IMR-90 (cell line): ENCODE results near the gene BPIFB2. TPM values are rescaled to one million over a fixed set of nuclear protein-coding genes. Genes with fewer than 3 reads are reported as not detected.

Source experiments
- ATAC-seq: fragments of 200-7000 bp; cut with Tn5 transposase; 2 replicates; pipeline ENCODE4 v1.9.1; 2020; ENCODE audit warnings: low read depth, mild to moderate bottlenecking, moderate library complexity
- BruUV-seq: library from RNA; stranded (reverse); fragments of 400-500 nt; replicated peaks from 2 replicates; lab custom pipeline; 2021; lab: Mats Ljungman, UMichigan
- CTCF ChIA-PET: fragments of 300-600 bp; formaldehyde crosslinking; extraction: SDS; loops from one replicate; lab custom pipeline; 2021; ENCODE audit warnings: antibody characterized with exemption; lab: Yijun Ruan, JAX
- POLR2A ChIA-PET: fragments of 300-600 bp; sonication (Branson Sonifier 250); formaldehyde crosslinking; loops from one replicate; lab custom pipeline; 2022; ENCODE audit warnings: antibody characterized with exemption; ENCODE audit not compliant: unreplicated experiment; lab: Charles Lee
- DNase-seq: peaks from one replicate; pipeline ENCODE4 v3.0.0; 2013
- H2AFZ ChIP-seq: replicated peaks from 2 replicates; pipeline ENCODE3; 2013; ENCODE audit warnings: low read length, mild to moderate bottlenecking; ENCODE audit not compliant: poor library complexity
- H2AK5ac ChIP-seq: 2 replicates; pipeline ENCODE4 v1.6.1; 2013; ENCODE audit warnings: low read depth, low read length, inconsistent platforms
- H2AK9ac ChIP-seq: replicated peaks from 2 replicates; pipeline ENCODE3; 2013; ENCODE audit warnings: mild to moderate bottlenecking, low read depth, low read length, moderate library complexity; ENCODE audit not compliant: poor library complexity
- H2BK120ac ChIP-seq: 2 replicates; pipeline ENCODE4 v1.6.1; 2013; ENCODE audit warnings: low read depth, low read length, inconsistent platforms
- H2BK15ac ChIP-seq: 3 replicates; pipeline ENCODE4 v1.6.1; 2013; ENCODE audit warnings: low read depth, low read length, inconsistent platforms
- H2BK20ac ChIP-seq: 2 replicates; pipeline ENCODE4 v1.6.1; 2013; ENCODE audit warnings: low read depth, mild to moderate bottlenecking, inconsistent platforms, low read length, moderate library complexity
- H2BK5ac ChIP-seq: 2 replicates; pipeline ENCODE4 v1.6.1; 2013; ENCODE audit warnings: mild to moderate bottlenecking, low read depth, low read length, inconsistent platforms; ENCODE audit not compliant: poor library complexity, severe bottlenecking
- H3K14ac ChIP-seq: replicated peaks from 2 replicates; pipeline ENCODE4 v1.6.1; 2013; ENCODE audit warnings: low read depth, low read length, inconsistent platforms
- H3K18ac ChIP-seq: 2 replicates; pipeline ENCODE4 v1.6.1; 2013; ENCODE audit warnings: low read depth, low read length, control low read depth
- H3K23ac ChIP-seq: 2 replicates; pipeline ENCODE4 v1.6.1; 2013; ENCODE audit warnings: low read depth, low read length, inconsistent platforms
- H3K27ac ChIP-seq: 2 replicates; pipeline ENCODE4 v1.5.1; 2013; ENCODE audit warnings: mild to moderate bottlenecking, control low read depth, low read length; ENCODE audit not compliant: insufficient read depth
- H3K27me3 ChIP-seq: 2 replicates; pipeline ENCODE4 v1.6.1; 2013; ENCODE audit warnings: low read length; ENCODE audit not compliant: control insufficient read depth, insufficient read depth
- H3K36me3 ChIP-seq: 2 replicates; pipeline ENCODE4 v1.6.1; 2013; ENCODE audit warnings: low read length, mixed read lengths; ENCODE audit not compliant: control insufficient read depth, insufficient read depth
- H3K4ac ChIP-seq: 2 replicates; pipeline ENCODE4 v1.6.1; 2013; ENCODE audit warnings: low read depth, low read length, inconsistent platforms
- H3K4me1 ChIP-seq: 2 replicates; pipeline ENCODE4 v1.6.1; 2013; ENCODE audit warnings: low read length, mixed read lengths; ENCODE audit not compliant: control insufficient read depth, insufficient read depth
- H3K4me2 ChIP-seq: 2 replicates; pipeline ENCODE4 v1.6.1; 2013; ENCODE audit warnings: low read depth, mild to moderate bottlenecking, control low read depth, low read length, moderate library complexity
- H3K4me3 ChIP-seq: 2 replicates; pipeline ENCODE4 v1.5.1; 2013; ENCODE audit warnings: low read depth, mild to moderate bottlenecking, control low read depth, low read length, moderate library complexity; ENCODE audit not compliant: insufficient read depth
- H3K56ac ChIP-seq: 2 replicates; pipeline ENCODE4 v1.6.1; 2013; ENCODE audit warnings: low read length, inconsistent platforms; ENCODE audit not compliant: insufficient read depth; ENCODE audit errors: extremely low read depth
- H3K79me1 ChIP-seq, 2 experiments: 2 replicates each; pipeline ENCODE4 v1.6.1; 2013; ENCODE audit warnings: low read length in 2 of 2, inconsistent platforms in 1 of 2, low read depth in 1 of 2
- H3K9ac ChIP-seq: 2 replicates; pipeline ENCODE4 v1.6.1; 2013; ENCODE audit warnings: low read depth, low read length, control low read depth
- H3K9me1 ChIP-seq: 2 replicates; pipeline ENCODE4 v1.6.1; 2013; ENCODE audit warnings: low read length, inconsistent platforms; ENCODE audit not compliant: insufficient read depth
- H3K9me3 ChIP-seq: 2 replicates; pipeline ENCODE4 v1.6.1; 2013; ENCODE audit warnings: low read length; ENCODE audit not compliant: control insufficient read depth, insufficient read depth
- H4K20me1 ChIP-seq: 2 replicates; pipeline ENCODE4 v1.6.1; 2013; ENCODE audit warnings: low read length, inconsistent platforms; ENCODE audit not compliant: insufficient read depth
- H4K5ac ChIP-seq: 2 replicates; pipeline ENCODE4 v1.6.1; 2013; ENCODE audit warnings: mild to moderate bottlenecking, low read depth, low read length, control low read depth
- H4K8ac ChIP-seq, 2 experiments: 2 replicates each; pipeline ENCODE4 v1.6.1; 2013; ENCODE audit warnings: low read depth in 2 of 2, low read length in 2 of 2, control low read depth in 1 of 2, inconsistent platforms in 1 of 2
- H4K91ac ChIP-seq: 2 replicates; pipeline ENCODE4 v1.6.1; 2013; ENCODE audit warnings: low read depth, low read length, inconsistent platforms; ENCODE audit not compliant: insufficient read depth
- BHLHE40 ChIP-seq: fragments of 150-350 bp; IDR thresholded peaks from 2 replicates; pipeline ENCODE4 v1.6.1; 2016; ENCODE audit warnings: mild to moderate bottlenecking, low read depth, low read length
- CEBPB ChIP-seq: IDR thresholded peaks from 2 replicates; pipeline ENCODE4 v1.6.1; 2012; ENCODE audit warnings: low read depth, low read length, improper control_type of control experiment
- CHD1 ChIP-seq: IDR thresholded peaks from 2 replicates; pipeline ENCODE4 v1.6.1; 2012; ENCODE audit warnings: low read depth, low read length, improper control_type of control experiment
- ELK1 ChIP-seq: fragments of 150-350 bp; IDR thresholded peaks from 2 replicates; pipeline ENCODE4 v1.6.1; 2016; ENCODE audit warnings: low read depth, mild to moderate bottlenecking, low read length, moderate library complexity, borderline replicate concordance
- FOS ChIP-seq: fragments of 150-350 bp; IDR thresholded peaks from 2 replicates; pipeline ENCODE4 v1.6.1; 2016; ENCODE audit warnings: low read depth, low read length
- MAFK ChIP-seq: IDR thresholded peaks from 2 replicates; pipeline ENCODE4 v1.6.1; 2012; ENCODE audit warnings: low read depth, low read length, improper control_type of control experiment
- MAZ ChIP-seq: IDR thresholded peaks from 2 replicates; pipeline ENCODE4 v1.6.1; 2012; ENCODE audit warnings: low read depth, mild to moderate bottlenecking, low read length, improper control_type of control experiment, moderate library complexity, borderline replicate concordance
- MXI1 ChIP-seq: IDR thresholded peaks from 2 replicates; pipeline ENCODE4 v1.6.1; 2012; ENCODE audit warnings: low read depth, mild to moderate bottlenecking, low read length, moderate library complexity, borderline replicate concordance
- NFE2L2 ChIP-seq: fragments of 150-350 bp; IDR thresholded peaks from 2 replicates; pipeline ENCODE4 v1.6.1; 2016; ENCODE audit warnings: low read depth, mild to moderate bottlenecking, low read length
- POLR2A ChIP-seq: IDR thresholded peaks from 2 replicates; pipeline ENCODE4 v1.6.1; 2012; ENCODE audit warnings: mild to moderate bottlenecking, low read depth, low read length
- RAD21 ChIP-seq: IDR thresholded peaks from 2 replicates; pipeline ENCODE4 v1.6.1; 2012; ENCODE audit warnings: low read length, improper control_type of control experiment
- RFX5 ChIP-seq: IDR thresholded peaks from 2 replicates; pipeline ENCODE4 v1.8.0; 2012; ENCODE audit warnings: low read depth, mild to moderate bottlenecking, low read length, moderate library complexity
- SMC3 ChIP-seq: fragments of 150-350 bp; IDR thresholded peaks from 2 replicates; pipeline ENCODE4 v1.6.1; 2016; ENCODE audit warnings: low read depth, mild to moderate bottlenecking, antibody characterized with exemption, low read length, moderate library complexity
- USF2 ChIP-seq: fragments of 150-350 bp; IDR thresholded peaks from 2 replicates; pipeline ENCODE4 v1.6.1; 2017; ENCODE audit warnings: mild to moderate bottlenecking, antibody characterized with exemption, low read length, low read depth
- WGBS, 2 experiments: methylation state at CpG; one replicate each; pipeline versions ENCODE4 v1.1.5 to v1.1.7; 2013; ENCODE audit warnings: missing lambda C conversion rate in 2 of 2; ENCODE audit not compliant: insufficient read length in 1 of 2; ENCODE audit errors: extremely low coverage in 2 of 2; 5-methylcytosine and 5-hydroxymethylcytosine counted together
- dilution Hi-C: fragments of 300-500 bp; cut with HindIII; formaldehyde crosslinking; loops from one replicate; pipeline ENCODE4 v1.14.3; 2018; ENCODE audit warnings: low sequenced_read_pairs; ENCODE audit not compliant: unreplicated experiment
- in situ Hi-C: fragments of 300-500 bp; cut with MboI; formaldehyde crosslinking; loops from 3 replicates; pipeline ENCODE4 v1.14.3; 2019; ENCODE audit warnings: low sequenced_read_pairs, inconsistent platforms, mixed read lengths
- intact Hi-C: fragments of 100-400 bp; cut with micrococcal nuclease; formaldehyde crosslinking; loops from 2 replicates; pipeline ENCODE4 v1.10.0; 2022
- polyA plus RNA-seq, 3 experiments: library from polyadenylated mRNA; depleted of rRNA; stranded (reverse); fragments of >200 nt; gene quantifications; 2 replicates each; pipeline ENCODE4 v1.2.3, GENCODE V29; 2012; ENCODE audit warnings: low replicate concordance in 1 of 3
- total RNA-seq: library from RNA; depleted of rRNA; stranded (reverse); fragments of >200 nt; gene quantifications from 2 replicates; pipeline ENCODE4 v1.2.3, GENCODE V29; 2012
- TF ChIP-seq, protein P1 (sequence below): conservative IDR thresholded peaks from 2 replicates; pipeline ENCODE4 v1.5.1; 2012; ENCODE audit warnings: mild to moderate bottlenecking, low read depth, low read length, improper control_type of control experiment

Gene BPIFB2
- total and polyA plus RNA-seq, 2 of the 4 experiments (the other 2 are of a cell fraction) = not detected

DNA sequence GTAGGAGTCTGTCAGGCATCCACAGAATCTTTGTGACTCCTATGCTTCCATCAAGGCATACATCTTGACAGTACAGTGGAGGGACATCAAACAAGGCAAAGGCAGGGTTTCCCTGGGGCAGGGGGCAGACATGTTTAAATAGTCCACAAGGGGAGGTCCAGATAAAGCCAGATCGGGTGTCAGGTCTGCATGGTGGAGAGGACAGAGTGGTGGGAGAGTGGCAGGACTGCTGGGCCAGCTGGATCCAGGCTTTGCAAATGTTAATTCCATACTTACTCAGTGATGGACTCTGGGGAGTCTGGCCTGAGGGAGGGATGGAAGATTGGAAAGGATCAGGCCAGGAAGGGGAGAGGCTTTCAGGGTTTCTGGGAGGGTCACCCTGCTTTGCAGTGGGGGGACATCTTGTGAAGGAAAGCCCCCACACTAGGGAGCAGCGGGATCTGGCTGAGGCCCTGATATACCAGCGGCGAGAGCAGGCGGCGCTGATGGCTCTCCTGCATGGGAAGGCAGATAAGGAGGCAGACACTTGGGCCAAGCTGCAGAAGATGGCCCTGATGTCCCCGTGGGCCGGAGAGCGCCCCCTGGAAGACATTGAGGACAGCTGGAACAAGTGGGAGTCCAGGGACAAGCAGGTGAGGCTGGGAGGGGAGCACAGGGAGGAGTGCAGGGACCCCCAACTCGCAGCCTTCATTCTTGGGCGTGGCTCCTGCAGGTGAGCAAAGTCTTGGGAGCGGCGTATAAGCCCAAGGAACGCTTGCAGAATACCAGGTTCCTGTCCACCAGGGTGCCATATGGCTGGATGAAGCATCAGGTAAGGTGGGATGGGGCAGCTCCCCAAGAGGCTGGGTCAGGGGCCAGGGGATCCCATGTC is 47.9 kb upstream of the BPIFB2 start:
- ATAC-seq = no peak
- no peak overlapping the region for H3K4ac ChIP-seq
- no peak overlapping the region for H3K56ac ChIP-seq
- no peak overlapping the region for H3K9ac ChIP-seq
- no peaks in the 10 kb centered on the region for H4K20me1 ChIP-seq
- DNase-seq = no peak
- H3K9me1 ChIP-seq = no peaks in the 10 kb centered on the region
- in situ Hi-C loops (no loop called here), dilution Hi-C loops (no loop called here), intact Hi-C loops (no loop called here)
- no peak overlapping the region for H2BK20ac ChIP-seq
- H3K4me1 ChIP-seq = no peaks in the 10 kb centered on the region
- no peak overlapping the region for H3K14ac ChIP-seq
- no peak overlapping the region for H3K18ac ChIP-seq
- no peak overlapping the region for H2BK5ac ChIP-seq
- H3K23ac ChIP-seq = no peak overlapping the region
- no peak overlapping the region for H3K4me3 ChIP-seq
- H3K4me2 ChIP-seq = no peak overlapping the region
- no peak overlapping the region for H2AFZ ChIP-seq
- no peak overlapping the region for H3K27ac ChIP-seq
- no peak overlapping the region for H2AK5ac ChIP-seq
- no peak overlapping the region for H4K5ac ChIP-seq
- H2AK9ac ChIP-seq = peak overlapping the region; percentile 16
- no peak overlapping the region for H4K91ac ChIP-seq
- no peak overlapping the region for H2BK120ac ChIP-seq
- BruUV-seq = no TSS peak
- H2BK15ac ChIP-seq = no peak overlapping the region
- H4K8ac ChIP-seq = no peak overlapping the region
- H3K79me1 ChIP-seq = no peaks in the 10 kb centered on the region
- POLR2A ChIA-PET = no interaction called here
- H3K9me3 ChIP-seq = peaks cover 6% of the 10 kb centered on the region
- 83% methylated on average over 4 of the region's 14 CpGs; no CpG with 5 or more reads in 1 of the 2 experiments for WGBS, 2 experiments
- CTCF ChIA-PET = no interaction called here
- H3K27me3 ChIP-seq = peaks cover 2% of the 10 kb centered on the region; the same call in 1 of the 2 replicates
- H3K36me3 ChIP-seq = no peaks in the 10 kb centered on the region
- TF ChIP-seq SMC3 (no peak), RAD21 (no peak), USF2 (no peak), MAZ (no peak), CEBPB (no peak), ELK1 (no peak), MXI1 (no peak), CHD1 (no peak), BHLHE40 (no peak), FOS (no peak), RFX5 (no peak), POLR2A (no peak), MAFK (no peak), NFE2L2 (no peak)
- TF ChIP-seq, protein P1, sequence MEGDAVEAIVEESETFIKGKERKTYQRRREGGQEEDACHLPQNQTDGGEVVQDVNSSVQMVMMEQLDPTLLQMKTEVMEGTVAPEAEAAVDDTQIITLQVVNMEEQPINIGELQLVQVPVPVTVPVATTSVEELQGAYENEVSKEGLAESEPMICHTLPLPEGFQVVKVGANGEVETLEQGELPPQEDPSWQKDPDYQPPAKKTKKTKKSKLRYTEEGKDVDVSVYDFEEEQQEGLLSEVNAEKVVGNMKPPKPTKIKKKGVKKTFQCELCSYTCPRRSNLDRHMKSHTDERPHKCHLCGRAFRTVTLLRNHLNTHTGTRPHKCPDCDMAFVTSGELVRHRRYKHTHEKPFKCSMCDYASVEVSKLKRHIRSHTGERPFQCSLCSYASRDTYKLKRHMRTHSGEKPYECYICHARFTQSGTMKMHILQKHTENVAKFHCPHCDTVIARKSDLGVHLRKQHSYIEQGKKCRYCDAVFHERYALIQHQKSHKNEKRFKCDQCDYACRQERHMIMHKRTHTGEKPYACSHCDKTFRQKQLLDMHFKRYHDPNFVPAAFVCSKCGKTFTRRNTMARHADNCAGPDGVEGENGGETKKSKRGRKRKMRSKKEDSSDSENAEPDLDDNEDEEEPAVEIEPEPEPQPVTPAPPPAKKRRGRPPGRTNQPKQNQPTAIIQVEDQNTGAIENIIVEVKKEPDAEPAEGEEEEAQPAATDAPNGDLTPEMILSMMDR = no peak
